ENCODE measurements around the gene ENKUR. TPM values are rescaled to one million over a fixed set of nuclear protein-coding genes. Genes with fewer than 3 reads are reported as not detected.
A peak's percentile ranks its signal among the peaks of the same experiment; 100 is the strongest.

ENKUR gene
- total and polyA plus RNA-seq, 8 donors: 0.06 to 9.7 (median 5.6) TPM

- no peak for ATAC-seq
- Histone ChIP-seq H3K4me1 (no peaks in the 10 kb centered on the region), H3K9me3 (no peaks in the 10 kb centered on the region), H3K36me3 (no peaks in the 10 kb centered on the region), H3K4me3 (no peak overlapping the region), H3K27me3 (no peaks in the 10 kb centered on the region), H3K27ac (no peak overlapping the region)
- intact Hi-C loops (cut with DNase I): no loop called here
- TF ChIP-seq, protein P1, sequence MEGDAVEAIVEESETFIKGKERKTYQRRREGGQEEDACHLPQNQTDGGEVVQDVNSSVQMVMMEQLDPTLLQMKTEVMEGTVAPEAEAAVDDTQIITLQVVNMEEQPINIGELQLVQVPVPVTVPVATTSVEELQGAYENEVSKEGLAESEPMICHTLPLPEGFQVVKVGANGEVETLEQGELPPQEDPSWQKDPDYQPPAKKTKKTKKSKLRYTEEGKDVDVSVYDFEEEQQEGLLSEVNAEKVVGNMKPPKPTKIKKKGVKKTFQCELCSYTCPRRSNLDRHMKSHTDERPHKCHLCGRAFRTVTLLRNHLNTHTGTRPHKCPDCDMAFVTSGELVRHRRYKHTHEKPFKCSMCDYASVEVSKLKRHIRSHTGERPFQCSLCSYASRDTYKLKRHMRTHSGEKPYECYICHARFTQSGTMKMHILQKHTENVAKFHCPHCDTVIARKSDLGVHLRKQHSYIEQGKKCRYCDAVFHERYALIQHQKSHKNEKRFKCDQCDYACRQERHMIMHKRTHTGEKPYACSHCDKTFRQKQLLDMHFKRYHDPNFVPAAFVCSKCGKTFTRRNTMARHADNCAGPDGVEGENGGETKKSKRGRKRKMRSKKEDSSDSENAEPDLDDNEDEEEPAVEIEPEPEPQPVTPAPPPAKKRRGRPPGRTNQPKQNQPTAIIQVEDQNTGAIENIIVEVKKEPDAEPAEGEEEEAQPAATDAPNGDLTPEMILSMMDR (IDR thresholded peaks at IDR 0.05): no peak
- DNase-seq: no peak
Measured at GRCh38 chr10:24983130-24983529, 32.8 kb downstream of the ENKUR start.

DNA sequence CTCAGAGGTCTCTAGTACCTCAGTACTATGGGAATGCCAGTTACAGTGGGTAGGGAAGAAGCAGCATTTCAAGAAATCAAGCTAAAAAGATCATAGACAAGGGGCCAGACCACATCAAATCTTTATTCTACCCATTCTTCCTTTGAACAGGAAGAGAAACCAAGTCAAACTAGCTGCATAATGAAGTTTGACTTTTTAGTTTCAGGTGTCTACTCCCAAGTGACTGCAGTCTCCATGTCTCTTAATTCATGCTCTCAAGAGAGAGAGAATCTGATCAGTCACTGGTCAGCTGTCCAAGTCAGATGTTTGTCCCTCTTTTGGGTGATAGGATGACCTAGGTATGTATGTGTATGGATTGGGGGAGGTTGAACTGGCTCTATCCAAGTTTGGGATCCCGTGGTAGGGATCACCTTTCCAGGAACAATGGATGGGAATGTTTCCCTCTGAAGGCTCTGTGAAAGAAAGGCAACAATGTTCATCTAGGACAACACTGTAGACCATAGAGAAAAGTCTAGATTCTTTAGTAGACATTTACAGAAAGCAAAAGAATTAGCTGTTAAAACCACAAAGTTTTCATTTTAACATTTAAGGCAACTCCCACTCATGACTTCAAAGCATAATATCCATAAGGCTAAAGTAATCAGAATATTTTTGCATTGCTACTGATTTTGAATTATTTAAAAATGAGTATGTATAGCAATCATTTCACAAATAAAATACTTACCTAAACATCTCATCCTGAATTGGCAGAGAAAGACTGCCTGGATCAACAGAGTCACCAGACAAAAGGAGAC, 33.4 kb downstream of the ENKUR start:
- H3K4me1 ChIP-seq: no peaks in the 10 kb centered on the region
- ATAC-seq (no peak), DNase-seq (no peak)
- intact Hi-C loops (cut with DNase I): no loop called here
- TF ChIP-seq, protein P1 (IDR thresholded peaks at IDR 0.05): no peak
- H3K4me3 ChIP-seq: no peak overlapping the region
- no peaks in the 10 kb centered on the region for H3K36me3 ChIP-seq
- H3K27me3 ChIP-seq: no peaks in the 10 kb centered on the region
- no peak overlapping the region for H3K27ac ChIP-seq
- H3K9me3 ChIP-seq: no peaks in the 10 kb centered on the region

DNA sequence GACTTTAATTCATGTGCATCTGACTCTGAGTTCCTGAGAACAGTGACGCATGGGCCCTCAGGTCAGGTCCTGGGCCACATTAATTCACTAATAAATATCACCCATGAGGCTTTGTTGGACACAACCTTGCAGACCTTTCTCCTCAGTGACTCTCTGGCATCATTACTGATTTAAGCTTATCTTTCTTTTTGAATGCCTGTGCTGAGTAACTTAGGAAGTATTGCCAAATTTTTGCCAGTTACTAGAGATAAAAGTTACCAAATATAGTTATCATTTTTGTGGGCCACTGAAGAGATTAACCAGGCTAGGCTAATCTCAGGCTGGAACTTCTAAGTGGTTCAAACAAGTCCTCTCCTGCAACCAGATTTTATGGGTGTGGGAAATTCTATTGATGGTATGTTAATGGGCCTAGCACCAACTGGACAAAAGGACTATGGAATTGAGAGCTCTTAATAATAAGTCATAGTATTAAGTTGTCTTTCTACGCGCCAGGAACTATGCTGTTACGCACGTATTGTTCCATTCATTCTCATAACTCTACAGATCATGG, 34.7 kb downstream of the ENKUR start:
- no peak for DNase-seq
- H3K9me3 ChIP-seq: no peaks in the 10 kb centered on the region
- no peak overlapping the region for H3K27ac ChIP-seq
- no peaks in the 10 kb centered on the region for H3K36me3 ChIP-seq
- no peak for ATAC-seq
- intact Hi-C loops (cut with DNase I): no loop called here
- no peak overlapping the region for H3K4me3 ChIP-seq
- H3K4me1 ChIP-seq: no peaks in the 10 kb centered on the region
- TF ChIP-seq, protein P1 (IDR thresholded peaks at IDR 0.05): no peak
- H3K27me3 ChIP-seq: no peaks in the 10 kb centered on the region

DNA sequence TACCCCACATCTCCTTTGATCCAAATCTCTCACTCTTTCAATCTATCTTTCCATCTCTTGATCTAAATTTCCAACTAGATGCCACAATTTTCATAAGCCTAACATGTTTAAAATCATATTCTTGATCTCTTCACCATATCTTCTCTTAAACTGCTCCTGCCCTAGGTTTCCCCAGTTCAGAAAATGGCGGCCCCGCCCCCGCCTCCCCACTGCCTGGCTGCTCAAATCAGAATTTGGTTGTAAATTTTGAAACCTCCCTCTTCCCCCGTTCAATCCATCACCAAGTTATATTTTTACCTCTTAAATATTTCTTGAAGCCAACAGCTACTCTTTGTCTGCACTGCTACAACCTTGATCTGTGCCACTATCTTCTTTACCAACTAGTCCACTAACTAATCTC, 36.3 kb downstream of the ENKUR start:
- no peak for ATAC-seq
- Histone ChIP-seq H3K27me3 (no peaks in the 10 kb centered on the region), H3K4me3 (no peak overlapping the region), H3K27ac (no peak overlapping the region), H3K36me3 (no peaks in the 10 kb centered on the region), H3K4me1 (no peaks in the 10 kb centered on the region), H3K9me3 (no peaks in the 10 kb centered on the region)
- no peak for DNase-seq
- intact Hi-C loops (cut with DNase I): no loop called here
- TF ChIP-seq, protein P1 (IDR thresholded peaks at IDR 0.05): no peak

- DNase-seq (peak in 2 of 4 donors; percentile 65 to 83), ATAC-seq (peak; percentile 65)
- no peaks in the 10 kb centered on the region for H3K27me3 ChIP-seq
- H3K9me3 ChIP-seq: no peaks in the 10 kb centered on the region
- H3K4me3 ChIP-seq: no peak overlapping the region
- intact Hi-C loops (cut with DNase I): no loop called here
- peak overlapping the region in 1 of 2 donors; percentile 39 for H3K27ac ChIP-seq
- no peaks in the 10 kb centered on the region for H3K4me1 ChIP-seq
- no peaks in the 10 kb centered on the region for H3K36me3 ChIP-seq
- TF ChIP-seq, protein P1 (IDR thresholded peaks at IDR 0.05): no peak
Measured at GRCh38 chr10:24974976-24975375, 41.0 kb downstream of the ENKUR start.
